CD14-positive monocyte (primary cell): ENCODE measurements around the gene LMTK2. TPM values are rescaled to one million over a fixed set of nuclear protein-coding genes. Genes with fewer than 3 reads are reported as not detected.

Experiments used
- DNase-seq, 3 donors: peaks; one replicate each; pipeline ENCODE4 v3.0.0-alpha.2; 2011 to 2022
- H2AFZ ChIP-seq: 2 replicates; pipeline ENCODE4 v1.6.0; 2012; ENCODE audit warnings: mild to moderate bottlenecking, low read depth, low read length, inconsistent platforms; ENCODE audit not compliant: insufficient read depth, poor library complexity, severe bottlenecking
- H3K27ac ChIP-seq, 2 donors: 1 replicate in 1 of 2; 2 replicates in 1 of 2; pipeline ENCODE4 v1.5.1; 2012 to 2013; ENCODE audit warnings: low read length in 2 of 2, control low read depth in 1 of 2, inconsistent platforms in 1 of 2, low read depth in 1 of 2, mild to moderate bottlenecking in 1 of 2
- H3K27me3 ChIP-seq, 2 donors: one replicate each; pipeline versions ENCODE4 v1.6.0 to v1.6.1; 2011 to 2013; ENCODE audit warnings: low read length in 2 of 2; ENCODE audit not compliant: control insufficient read depth in 2 of 2, insufficient read depth in 2 of 2
- H3K36me3 ChIP-seq, 2 donors: replicated peaks in 1 of 2; 1 replicate in 1 of 2; 2 replicates in 1 of 2; pipeline versions ENCODE4 v1.5.1 to v1.6.1; 2012 to 2013; ENCODE audit warnings: low read length in 2 of 2, control low read depth in 1 of 2, inconsistent platforms in 1 of 2, mild to moderate bottlenecking in 1 of 2; ENCODE audit not compliant: insufficient read depth in 2 of 2, control insufficient read depth in 1 of 2
- H3K4me1 ChIP-seq, 2 donors: 1 replicate in 1 of 2; 2 replicates in 1 of 2; pipeline versions ENCODE4 v1.5.1 to v1.6.1; 2012 to 2013; ENCODE audit warnings: low read length in 2 of 2, control low read depth in 1 of 2, inconsistent platforms in 1 of 2, mild to moderate bottlenecking in 1 of 2, moderate library complexity in 1 of 2; ENCODE audit not compliant: insufficient read depth in 2 of 2, control insufficient read depth in 1 of 2
- H3K4me2 ChIP-seq: replicated peaks from 2 replicates; pipeline ENCODE3; 2012; ENCODE audit warnings: low read length, moderate library complexity, mild to moderate bottlenecking; ENCODE audit not compliant: poor library complexity, severe bottlenecking; ENCODE audit errors: extremely low read depth
- H3K4me3 ChIP-seq, 3 experiments: fragments of 200-600 bp in 1 of 3; sonication (generic) in 1 of 3; replicated peaks in 1 of 3; 1 replicate in 2 of 3; 2 replicates in 1 of 3; pipeline ENCODE4 v1.5.1; 2011 to 2013; ENCODE audit warnings: low read length in 3 of 3, mild to moderate bottlenecking in 3 of 3, control low read depth in 2 of 3, low read depth in 2 of 3, inconsistent platforms in 1 of 3, moderate library complexity in 1 of 3
- H3K79me2 ChIP-seq: 2 replicates; pipeline ENCODE4 v1.6.0; 2012; ENCODE audit warnings: mild to moderate bottlenecking, control low read depth, inconsistent platforms, low read length, moderate library complexity; ENCODE audit not compliant: insufficient read depth
- H3K9ac ChIP-seq: 2 replicates; pipeline ENCODE4 v1.6.0; 2017; ENCODE audit warnings: low read length, mild to moderate bottlenecking; ENCODE audit not compliant: insufficient read depth, poor library complexity, severe bottlenecking
- H3K9me3 ChIP-seq, 2 donors: replicated peaks in 1 of 2; 1 replicate in 1 of 2; 2 replicates in 1 of 2; pipeline versions ENCODE4 v1.5.1 to v1.6.1; 2012 to 2013; ENCODE audit warnings: low read length in 2 of 2, control low read depth in 1 of 2; ENCODE audit not compliant: control insufficient read depth in 1 of 2, insufficient read depth in 1 of 2
- H4K20me1 ChIP-seq: 2 replicates; pipeline ENCODE4 v1.6.0; 2012; ENCODE audit warnings: mild to moderate bottlenecking, low read length, control low read depth, moderate library complexity; ENCODE audit not compliant: insufficient read depth
- H3K27ac Mint-ChIP-seq, 7 donors: one replicate each; pipeline ENCODE4 v1.8.0; 2020; ENCODE audit warnings: mild to moderate bottlenecking in 7 of 7, mixed read lengths in 7 of 7, moderate library complexity in 6 of 7, inconsistent platforms in 2 of 7
- H3K27me3 Mint-ChIP-seq, 3 donors: one replicate each; pipeline ENCODE4 v1.8.0; 2021 to 2022; ENCODE audit warnings: low read depth in 3 of 3, mild to moderate bottlenecking in 3 of 3, mixed read lengths in 3 of 3, moderate library complexity in 3 of 3, inconsistent platforms in 1 of 3
- H3K36me3 Mint-ChIP-seq, 2 donors: one replicate each; pipeline ENCODE4 v1.8.0; 2020; ENCODE audit warnings: mixed read lengths in 2 of 2, inconsistent platforms in 1 of 2, mild to moderate bottlenecking in 1 of 2
- H3K4me1 Mint-ChIP-seq: one replicate; pipeline ENCODE4 v1.8.0; 2020; ENCODE audit warnings: mild to moderate bottlenecking, mixed read lengths
- H3K4me3 Mint-ChIP-seq, 2 donors: one replicate each; pipeline ENCODE4 v1.8.0; 2020; ENCODE audit warnings: mild to moderate bottlenecking in 2 of 2, mixed read lengths in 2 of 2, moderate library complexity in 1 of 2
- H3K9me3 Mint-ChIP-seq, 7 donors: one replicate each; pipeline ENCODE4 v1.8.0; 2020 to 2022; ENCODE audit warnings: mixed read lengths in 7 of 7, mild to moderate bottlenecking in 6 of 7, moderate library complexity in 6 of 7, inconsistent platforms in 2 of 7
- CTCF ChIP-seq: fragments of 200-600 bp; IDR thresholded peaks from one replicate; pipeline ENCODE4 v1.8.0; 2022; ENCODE audit warnings: antibody characterized with exemption, mild to moderate bottlenecking
- WGBS: methylation state at CpG from one replicate; pipeline ENCODE4 v1.1.5; 2013; ENCODE audit warnings: missing lambda C conversion rate; ENCODE audit not compliant: insufficient coverage; 5-methylcytosine and 5-hydroxymethylcytosine counted together
- intact Hi-C, 2 donors: fragments of 100-400 bp; cut with micrococcal nuclease; formaldehyde crosslinking; loops; one replicate each; pipeline versions ENCODE4 v1.15.0 to v1.15.1; 2023
- polyA plus RNA-seq, 3 donors: library from polyadenylated mRNA; depleted of rRNA in 1 of 3; unstranded in 2 of 3; stranded (reverse) in 1 of 3; fragments of 300-500 nt in 2 of 3; fragments of >200 nt in 1 of 3; fragmentation: Illumina TruSeq in 2 of 3; gene quantifications; 1 replicate in 2 of 3; 2 replicates in 1 of 3; pipeline ENCODE4 v1.2.3, GENCODE V29; 2012 to 2021

LMTK2 gene
- polyA plus RNA-seq, 3 donors: 1.7 to 9.2 (median 1.8) TPM

- H3K79me2 ChIP-seq: no peaks in the 10 kb centered on the region
- peaks cover 0 to 11% (median 5%) of the 10 kb centered on the region in 7 donors for H3K9me3 Mint-ChIP-seq
- peaks cover 17% of the 10 kb centered on the region for H4K20me1 ChIP-seq
- H3K27ac ChIP-seq: no peak overlapping the region
- peaks cover 0 to 26% of the 10 kb centered on the region in 2 donors for H3K27me3 ChIP-seq
- no peak for TF ChIP-seq CTCF
- H3K27me3 Mint-ChIP-seq: peaks cover 19 to 36% (median 23%) of the 10 kb centered on the region in 3 donors
- H3K36me3 Mint-ChIP-seq: peaks cover 29 to 30% of the 10 kb centered on the region in 2 donors
- H3K27ac Mint-ChIP-seq: no peak overlapping the region
- peaks cover 6% of the 10 kb centered on the region in 2 donors for H3K4me1 ChIP-seq
- no peak for DNase-seq
- intact Hi-C loops: no loop called here
- H3K4me3 Mint-ChIP-seq: no peak overlapping the region
- H3K36me3 ChIP-seq: peaks cover 25 to 28% of the 10 kb centered on the region in 2 donors
- no peak overlapping the region for H3K4me2 ChIP-seq
- no peak overlapping the region for H2AFZ ChIP-seq
- no peaks in the 10 kb centered on the region for H3K9me3 ChIP-seq
- H3K9ac ChIP-seq: no peak overlapping the region
- H3K4me3 ChIP-seq: no peak overlapping the region
- 90% methylated on average over 2 of the region's 8 CpGs for WGBS
- peaks cover 8% of the 10 kb centered on the region for H3K4me1 Mint-ChIP-seq
These were observed 106.7 kb downstream of the LMTK2 start for GRCh38 chr7:98213296-98213887.

GRCh38 chr7:98213888-98214810 lies 107.5 kb downstream of the LMTK2 start:
- Histone ChIP-seq H3K4me3 (no peak overlapping the region), H3K4me2 (no peak overlapping the region), H4K20me1 (peaks cover 24% of the 10 kb centered on the region), H3K27ac (no peak overlapping the region), H3K36me3 (peaks cover 25 to 28% of the 10 kb centered on the region in 2 donors), H3K4me1 (peaks cover 6% of the 10 kb centered on the region in 2 donors), H3K79me2 (no peaks in the 10 kb centered on the region), H3K9me3 (no peaks in the 10 kb centered on the region), H2AFZ (no peak overlapping the region), H3K27me3 (peaks cover 0 to 26% of the 10 kb centered on the region in 2 donors), H3K9ac (no peak overlapping the region)
- peaks cover 0 to 11% (median 5%) of the 10 kb centered on the region in 7 donors for H3K9me3 Mint-ChIP-seq
- no peak overlapping the region for H3K4me3 Mint-ChIP-seq
- WGBS: 96% methylated on average over 22 of the region's 25 CpGs
- peaks cover 19 to 34% (median 22%) of the 10 kb centered on the region in 3 donors for H3K27me3 Mint-ChIP-seq
- no peak for TF ChIP-seq CTCF
- H3K36me3 Mint-ChIP-seq: peaks cover 24 to 28% of the 10 kb centered on the region in 2 donors
- intact Hi-C loops: no loop called here
- DNase-seq: no peak
- peak overlapping the region in 1 of 7 donors; percentile 33 for H3K27ac Mint-ChIP-seq
- peaks cover 9% of the 10 kb centered on the region for H3K4me1 Mint-ChIP-seq
